ENCODE measurements around the gene IREB2. TPM values are rescaled to one million over a fixed set of nuclear protein-coding genes. Genes with fewer than 3 reads are reported as not detected.
A peak's percentile ranks its signal among the peaks of the same experiment; 100 is the strongest.

IREB2 gene
- total and polyA plus RNA-seq, 2 experiments from 2014 or later: 23.4 to 68.4 TPM

DNA sequence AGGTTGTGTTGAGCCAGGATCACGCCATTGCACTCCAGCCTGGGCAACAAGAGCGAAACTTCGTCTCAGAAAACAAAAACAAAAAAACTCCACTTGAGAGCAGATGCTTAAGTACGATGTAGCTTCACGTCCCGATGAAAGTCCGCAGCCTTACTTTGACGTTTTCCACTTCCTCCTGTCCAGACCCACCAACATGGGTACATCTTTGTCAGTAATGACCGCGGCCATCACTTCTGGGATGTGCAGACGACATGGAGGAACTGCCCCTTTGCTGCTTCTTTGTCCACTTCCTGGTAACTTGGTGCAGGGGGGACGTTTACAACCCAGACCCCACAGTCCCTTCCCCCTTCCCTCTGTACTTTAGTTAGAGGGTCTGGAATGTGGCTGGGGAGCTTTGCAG lies 49.2 kb upstream of the IREB2 start:
- 0 out of 2 replicates have a peak overlapping the region, but pooled peaks have one; percentile 11 for H3K4me2 ChIP-seq
- peaks cover 43% of the 10 kb centered on the region for H3K4me1 Mint-ChIP-seq
- H3K36me3 Mint-ChIP-seq (ENCODE audit: low read depth): no peaks in the 10 kb centered on the region
- no peak overlapping the region for H3K4me3 ChIP-seq
- TF ChIP-seq EZH2 (IDR thresholded peaks at IDR 0.05; ENCODE audit: low read depth, unreplicated experiment): no peak
- no peak for TF ChIP-seq JUNB (IDR thresholded peaks at IDR 0.05; ENCODE audit: unreplicated experiment)
- no peak for TF ChIP-seq CREB1 (CRISPR knock-in tag; IDR thresholded peaks at IDR 0.05; ENCODE audit: low read depth)
- no peak for TF ChIP-seq STAT1 (IDR thresholded peaks at IDR 0.05; ENCODE audit: unreplicated experiment)
- no peak for TF ChIP-seq ZNF331 (CRISPR knock-in tag; IDR thresholded peaks at IDR 0.05; ENCODE audit: low read depth)
- TF ChIP-seq, protein P1, sequence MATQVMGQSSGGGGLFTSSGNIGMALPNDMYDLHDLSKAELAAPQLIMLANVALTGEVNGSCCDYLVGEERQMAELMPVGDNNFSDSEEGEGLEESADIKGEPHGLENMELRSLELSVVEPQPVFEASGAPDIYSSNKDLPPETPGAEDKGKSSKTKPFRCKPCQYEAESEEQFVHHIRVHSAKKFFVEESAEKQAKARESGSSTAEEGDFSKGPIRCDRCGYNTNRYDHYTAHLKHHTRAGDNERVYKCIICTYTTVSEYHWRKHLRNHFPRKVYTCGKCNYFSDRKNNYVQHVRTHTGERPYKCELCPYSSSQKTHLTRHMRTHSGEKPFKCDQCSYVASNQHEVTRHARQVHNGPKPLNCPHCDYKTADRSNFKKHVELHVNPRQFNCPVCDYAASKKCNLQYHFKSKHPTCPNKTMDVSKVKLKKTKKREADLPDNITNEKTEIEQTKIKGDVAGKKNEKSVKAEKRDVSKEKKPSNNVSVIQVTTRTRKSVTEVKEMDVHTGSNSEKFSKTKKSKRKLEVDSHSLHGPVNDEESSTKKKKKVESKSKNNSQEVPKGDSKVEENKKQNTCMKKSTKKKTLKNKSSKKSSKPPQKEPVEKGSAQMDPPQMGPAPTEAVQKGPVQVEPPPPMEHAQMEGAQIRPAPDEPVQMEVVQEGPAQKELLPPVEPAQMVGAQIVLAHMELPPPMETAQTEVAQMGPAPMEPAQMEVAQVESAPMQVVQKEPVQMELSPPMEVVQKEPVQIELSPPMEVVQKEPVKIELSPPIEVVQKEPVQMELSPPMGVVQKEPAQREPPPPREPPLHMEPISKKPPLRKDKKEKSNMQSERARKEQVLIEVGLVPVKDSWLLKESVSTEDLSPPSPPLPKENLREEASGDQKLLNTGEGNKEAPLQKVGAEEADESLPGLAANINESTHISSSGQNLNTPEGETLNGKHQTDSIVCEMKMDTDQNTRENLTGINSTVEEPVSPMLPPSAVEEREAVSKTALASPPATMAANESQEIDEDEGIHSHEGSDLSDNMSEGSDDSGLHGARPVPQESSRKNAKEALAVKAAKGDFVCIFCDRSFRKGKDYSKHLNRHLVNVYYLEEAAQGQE (IDR thresholded peaks at IDR 0.05; ENCODE audit: unreplicated experiment): no peak
- TF ChIP-seq, protein P2, sequence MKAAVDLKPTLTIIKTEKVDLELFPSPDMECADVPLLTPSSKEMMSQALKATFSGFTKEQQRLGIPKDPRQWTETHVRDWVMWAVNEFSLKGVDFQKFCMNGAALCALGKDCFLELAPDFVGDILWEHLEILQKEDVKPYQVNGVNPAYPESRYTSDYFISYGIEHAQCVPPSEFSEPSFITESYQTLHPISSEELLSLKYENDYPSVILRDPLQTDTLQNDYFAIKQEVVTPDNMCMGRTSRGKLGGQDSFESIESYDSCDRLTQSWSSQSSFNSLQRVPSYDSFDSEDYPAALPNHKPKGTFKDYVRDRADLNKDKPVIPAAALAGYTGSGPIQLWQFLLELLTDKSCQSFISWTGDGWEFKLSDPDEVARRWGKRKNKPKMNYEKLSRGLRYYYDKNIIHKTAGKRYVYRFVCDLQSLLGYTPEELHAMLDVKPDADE (IDR thresholded peaks at IDR 0.05): no peak
- no peak for TF ChIP-seq EZH2phosphoT487 (IDR thresholded peaks at IDR 0.05; ENCODE audit: unreplicated experiment)
- TF ChIP-seq, protein P3, sequence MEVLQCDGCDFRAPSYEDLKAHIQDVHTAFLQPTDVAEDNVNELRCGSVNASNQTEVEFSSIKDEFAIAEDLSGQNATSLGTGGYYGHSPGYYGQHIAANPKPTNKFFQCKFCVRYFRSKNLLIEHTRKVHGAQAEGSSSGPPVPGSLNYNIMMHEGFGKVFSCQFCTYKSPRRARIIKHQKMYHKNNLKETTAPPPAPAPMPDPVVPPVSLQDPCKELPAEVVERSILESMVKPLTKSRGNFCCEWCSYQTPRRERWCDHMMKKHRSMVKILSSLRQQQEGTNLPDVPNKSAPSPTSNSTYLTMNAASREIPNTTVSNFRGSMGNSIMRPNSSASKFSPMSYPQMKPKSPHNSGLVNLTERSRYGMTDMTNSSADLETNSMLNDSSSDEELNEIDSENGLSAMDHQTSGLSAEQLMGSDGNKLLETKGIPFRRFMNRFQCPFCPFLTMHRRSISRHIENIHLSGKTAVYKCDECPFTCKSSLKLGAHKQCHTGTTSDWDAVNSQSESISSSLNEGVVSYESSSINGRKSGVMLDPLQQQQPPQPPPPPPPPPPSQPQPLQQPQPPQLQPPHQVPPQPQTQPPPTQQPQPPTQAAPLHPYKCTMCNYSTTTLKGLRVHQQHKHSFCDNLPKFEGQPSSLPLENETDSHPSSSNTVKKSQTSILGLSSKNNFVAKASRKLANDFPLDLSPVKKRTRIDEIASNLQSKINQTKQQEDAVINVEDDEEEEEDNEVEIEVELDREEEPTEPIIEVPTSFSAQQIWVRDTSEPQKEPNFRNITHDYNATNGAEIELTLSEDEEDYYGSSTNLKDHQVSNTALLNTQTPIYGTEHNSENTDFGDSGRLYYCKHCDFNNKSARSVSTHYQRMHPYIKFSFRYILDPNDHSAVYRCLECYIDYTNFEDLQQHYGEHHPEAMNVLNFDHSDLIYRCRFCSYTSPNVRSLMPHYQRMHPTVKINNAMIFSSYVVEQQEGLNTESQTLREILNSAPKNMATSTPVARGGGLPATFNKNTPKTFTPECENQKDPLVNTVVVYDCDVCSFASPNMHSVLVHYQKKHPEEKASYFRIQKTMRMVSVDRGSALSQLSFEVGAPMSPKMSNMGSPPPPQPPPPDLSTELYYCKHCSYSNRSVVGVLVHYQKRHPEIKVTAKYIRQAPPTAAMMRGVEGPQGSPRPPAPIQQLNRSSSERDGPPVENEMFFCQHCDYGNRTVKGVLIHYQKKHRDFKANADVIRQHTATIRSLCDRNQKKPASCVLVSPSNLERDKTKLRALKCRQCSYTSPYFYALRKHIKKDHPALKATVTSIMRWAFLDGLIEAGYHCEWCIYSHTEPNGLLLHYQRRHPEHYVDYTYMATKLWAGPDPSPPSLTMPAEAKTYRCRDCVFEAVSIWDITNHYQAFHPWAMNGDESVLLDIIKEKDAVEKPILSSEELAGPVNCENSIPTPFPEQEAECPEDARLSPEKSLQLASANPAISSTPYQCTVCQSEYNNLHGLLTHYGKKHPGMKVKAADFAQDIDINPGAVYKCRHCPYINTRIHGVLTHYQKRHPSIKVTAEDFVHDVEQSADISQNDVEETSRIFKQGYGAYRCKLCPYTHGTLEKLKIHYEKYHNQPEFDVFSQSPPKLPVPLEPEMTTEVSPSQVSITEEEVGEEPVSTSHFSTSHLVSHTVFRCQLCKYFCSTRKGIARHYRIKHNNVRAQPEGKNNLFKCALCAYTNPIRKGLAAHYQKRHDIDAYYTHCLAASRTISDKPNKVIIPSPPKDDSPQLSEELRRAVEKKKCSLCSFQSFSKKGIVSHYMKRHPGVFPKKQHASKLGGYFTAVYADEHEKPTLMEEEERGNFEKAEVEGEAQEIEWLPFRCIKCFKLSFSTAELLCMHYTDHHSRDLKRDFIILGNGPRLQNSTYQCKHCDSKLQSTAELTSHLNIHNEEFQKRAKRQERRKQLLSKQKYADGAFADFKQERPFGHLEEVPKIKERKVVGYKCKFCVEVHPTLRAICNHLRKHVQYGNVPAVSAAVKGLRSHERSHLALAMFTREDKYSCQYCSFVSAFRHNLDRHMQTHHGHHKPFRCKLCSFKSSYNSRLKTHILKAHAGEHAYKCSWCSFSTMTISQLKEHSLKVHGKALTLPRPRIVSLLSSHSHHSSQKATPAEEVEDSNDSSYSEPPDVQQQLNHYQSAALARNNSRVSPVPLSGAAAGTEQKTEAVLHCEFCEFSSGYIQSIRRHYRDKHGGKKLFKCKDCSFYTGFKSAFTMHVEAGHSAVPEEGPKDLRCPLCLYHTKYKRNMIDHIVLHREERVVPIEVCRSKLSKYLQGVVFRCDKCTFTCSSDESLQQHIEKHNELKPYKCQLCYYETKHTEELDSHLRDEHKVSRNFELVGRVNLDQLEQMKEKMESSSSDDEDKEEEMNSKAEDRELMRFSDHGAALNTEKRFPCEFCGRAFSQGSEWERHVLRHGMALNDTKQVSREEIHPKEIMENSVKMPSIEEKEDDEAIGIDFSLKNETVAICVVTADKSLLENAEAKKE (CRISPR knock-in tag; IDR thresholded peaks at IDR 0.05): no peak
- peaks cover 1% of the 10 kb centered on the region; the same call in 1 of the 2 replicates for H3K9me2 ChIP-seq (ENCODE audit: insufficient read depth)
- no peaks in the 10 kb centered on the region for H3K27me3 ChIP-seq (ENCODE audit: insufficient read depth)
- DNase-seq (ENCODE audit: low spot score): no peak
- H4K20me1 ChIP-seq (replicated peaks; ENCODE audit: insufficient read depth): no peaks in the 10 kb centered on the region
- H3K4me1 ChIP-seq (ENCODE audit: insufficient read depth): peaks cover 25% of the 10 kb centered on the region
- peak overlapping the region; percentile 92 for H2AFZ ChIP-seq
- H3K27me3 Mint-ChIP-seq (ENCODE audit: insufficient read depth, low read depth, poor library complexity): peaks cover 8% of the 10 kb centered on the region
- H3K27ac Mint-ChIP-seq: peak overlapping the region; percentile 25; the same call in 1 of the 2 replicates
- peak; percentile 15; the same call in 1 of the 3 replicates for ATAC-seq
- no peaks in the 10 kb centered on the region for H3F3A ChIP-seq (replicated peaks; ENCODE audit: low read depth)
- H3K9me3 Mint-ChIP-seq: no peaks in the 10 kb centered on the region; the same call in 2 of the 3 replicates
- no peak overlapping the region for H3K27ac ChIP-seq (ENCODE audit: low read depth)
- no peak overlapping the region for H3K4me3 Mint-ChIP-seq
- H3K79me2 ChIP-seq (replicated peaks; ENCODE audit: insufficient read depth): no peaks in the 10 kb centered on the region
- no peaks in the 10 kb centered on the region for H3K36me3 ChIP-seq (ENCODE audit: insufficient read depth)

Measured in GM23338 (cell line).